GM23338 (cell line): ENCODE measurements around the gene SUPT6H.
A peak's percentile ranks its signal among the peaks of the same experiment; 100 is the strongest.

ENCODE experiments used
- CREB1 ChIP-seq: fragments of 250-450 bp; sonication (Bioruptor Pico); IDR thresholded peaks from 2 replicates; pipeline ENCODE4 v1.5.0; 2020; ENCODE audit warnings: low read depth, mild to moderate bottlenecking, moderate library complexity
- CTCF ChIP-seq, 2 experiments: fragments of 200-600 bp in 1 of 2; sonication (generic) in 1 of 2; conservative IDR thresholded peaks; 2 replicates each; pipeline versions ENCODE4 v1.5.1 to v1.6.1; 2016 to 2017; ENCODE audit warnings: antibody characterized with exemption in 2 of 2, low read depth in 2 of 2, mild to moderate bottlenecking in 2 of 2, moderate library complexity in 1 of 2
- ETS1 ChIP-seq: IDR thresholded peaks from 2 replicates; pipeline ENCODE4 v1.6.1; 2016; ENCODE audit warnings: antibody characterized with exemption
- EZH2 ChIP-seq: fragments of 200-600 bp; sonication (generic); IDR thresholded peaks from one replicate; pipeline ENCODE4 v1.8.0; 2017; ENCODE audit warnings: antibody characterized with exemption, mild to moderate bottlenecking, low read depth; ENCODE audit not compliant: unreplicated experiment
- EZH2phosphoT487 ChIP-seq: fragments of 200-600 bp; sonication (generic); IDR thresholded peaks from one replicate; pipeline ENCODE4 v1.8.1; 2018; ENCODE audit warnings: antibody characterized with exemption; ENCODE audit not compliant: unreplicated experiment
- JUNB ChIP-seq: IDR thresholded peaks from one replicate; pipeline ENCODE4 v1.6.1; 2016; ENCODE audit warnings: antibody characterized with exemption; ENCODE audit not compliant: unreplicated experiment
- NANOG ChIP-seq: IDR thresholded peaks from 2 replicates; pipeline ENCODE4 v1.6.1; 2016; ENCODE audit warnings: antibody characterized with exemption, borderline replicate concordance
- POLR2AphosphoS5 ChIP-seq: IDR thresholded peaks from 2 replicates; pipeline ENCODE4 v1.6.1; 2016; ENCODE audit warnings: antibody characterized with exemption, low read depth
- STAT1 ChIP-seq: IDR thresholded peaks from one replicate; pipeline ENCODE4 v1.6.1; 2016; ENCODE audit warnings: antibody characterized with exemption; ENCODE audit not compliant: unreplicated experiment
- ZNF114 ChIP-seq: fragments of 250-450 bp; sonication (Bioruptor Pico); IDR thresholded peaks from 2 replicates; pipeline ENCODE4 v1.5.0; 2020; ENCODE audit warnings: mild to moderate bottlenecking, moderate library complexity
- TF ChIP-seq, protein P1 (sequence below): IDR thresholded peaks from one replicate; pipeline ENCODE4 v1.6.1; 2018; ENCODE audit warnings: antibody characterized with exemption; ENCODE audit not compliant: unreplicated experiment

- TF ChIP-seq EZH2phosphoT487 (no peak), EZH2 (no peak), CTCF (conservative IDR thresholded peaks at IDR 0.05; ENCODE audit: low read depth in 2 of 2) (peak; percentile 43 to 66), POLR2AphosphoS5 (peak; percentile 59), CREB1 (CRISPR knock-in tag) (peak; percentile 76), NANOG (no peak), ETS1 (no peak; the same call in 1 of the 2 replicates), ZNF114 (CRISPR knock-in tag) (no peak), JUNB (no peak), STAT1 (no peak)
- TF ChIP-seq, protein P1, sequence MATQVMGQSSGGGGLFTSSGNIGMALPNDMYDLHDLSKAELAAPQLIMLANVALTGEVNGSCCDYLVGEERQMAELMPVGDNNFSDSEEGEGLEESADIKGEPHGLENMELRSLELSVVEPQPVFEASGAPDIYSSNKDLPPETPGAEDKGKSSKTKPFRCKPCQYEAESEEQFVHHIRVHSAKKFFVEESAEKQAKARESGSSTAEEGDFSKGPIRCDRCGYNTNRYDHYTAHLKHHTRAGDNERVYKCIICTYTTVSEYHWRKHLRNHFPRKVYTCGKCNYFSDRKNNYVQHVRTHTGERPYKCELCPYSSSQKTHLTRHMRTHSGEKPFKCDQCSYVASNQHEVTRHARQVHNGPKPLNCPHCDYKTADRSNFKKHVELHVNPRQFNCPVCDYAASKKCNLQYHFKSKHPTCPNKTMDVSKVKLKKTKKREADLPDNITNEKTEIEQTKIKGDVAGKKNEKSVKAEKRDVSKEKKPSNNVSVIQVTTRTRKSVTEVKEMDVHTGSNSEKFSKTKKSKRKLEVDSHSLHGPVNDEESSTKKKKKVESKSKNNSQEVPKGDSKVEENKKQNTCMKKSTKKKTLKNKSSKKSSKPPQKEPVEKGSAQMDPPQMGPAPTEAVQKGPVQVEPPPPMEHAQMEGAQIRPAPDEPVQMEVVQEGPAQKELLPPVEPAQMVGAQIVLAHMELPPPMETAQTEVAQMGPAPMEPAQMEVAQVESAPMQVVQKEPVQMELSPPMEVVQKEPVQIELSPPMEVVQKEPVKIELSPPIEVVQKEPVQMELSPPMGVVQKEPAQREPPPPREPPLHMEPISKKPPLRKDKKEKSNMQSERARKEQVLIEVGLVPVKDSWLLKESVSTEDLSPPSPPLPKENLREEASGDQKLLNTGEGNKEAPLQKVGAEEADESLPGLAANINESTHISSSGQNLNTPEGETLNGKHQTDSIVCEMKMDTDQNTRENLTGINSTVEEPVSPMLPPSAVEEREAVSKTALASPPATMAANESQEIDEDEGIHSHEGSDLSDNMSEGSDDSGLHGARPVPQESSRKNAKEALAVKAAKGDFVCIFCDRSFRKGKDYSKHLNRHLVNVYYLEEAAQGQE: no peak
These were observed 55.8 kb downstream of the SUPT6H start, which contains the start of gene RAB34 for GRCh38 chr17:28717578-28718332.
